GM12878 (cell line): ENCODE measurements around the gene SLC24A4. TPM values are rescaled to one million over a fixed set of nuclear protein-coding genes. Genes with fewer than 3 reads are reported as not detected.

Experiments
- ATAC-seq: fragments of 200-7000 bp; cut with Tn5 transposase; 3 replicates; pipeline ENCODE4 v1.9.1; 2020; ENCODE audit warnings: mild to moderate bottlenecking, moderate library complexity
- BruUV-seq: library from RNA; stranded (reverse); fragments of 400-500 nt; replicated peaks from 2 replicates; lab custom pipeline; 2021; lab: Mats Ljungman, UMichigan
- CTCF ChIA-PET: fragments of 300-600 bp; sonication (Branson Sonifier 250); formaldehyde crosslinking; extraction: SDS; loops from one replicate; lab custom pipeline; 2021; ENCODE audit warnings: inconsistent platforms; lab: Yijun Ruan, JAX
- POLR2A ChIA-PET: fragments of 350-600 bp; formaldehyde crosslinking; extraction: SDS; loops from one replicate; lab custom pipeline; 2021; ENCODE audit warnings: inconsistent platforms; lab: Charles Lee
- RAD21 ChIA-PET: fragments of 300-600 bp; sonication (Branson Sonifier 250); formaldehyde crosslinking; loops from one replicate; lab custom pipeline; 2023; ENCODE audit warnings: antibody characterized with exemption; ENCODE audit not compliant: unreplicated experiment; lab: Charles Lee
- SMC1A ChIA-PET: fragments of 300-600 bp; sonication (Branson Sonifier 250); formaldehyde crosslinking; loops from one replicate; lab custom pipeline; 2023; ENCODE audit not compliant: unreplicated experiment, uncharacterized antibody; lab: Charles Lee
- DNase-seq: peaks from one replicate; pipeline ENCODE4 v3.0.0-alpha.2; 2011; ENCODE audit warnings: low read depth, low spot score
- FAIRE-seq: peaks from 3 replicates; lab custom pipeline; 2011; peaks lifted over from hg19 to GRCh38; lab: Jason Lieb, UNC
- H2AFZ ChIP-seq: 2 replicates; pipeline ENCODE4 v1.6.0; 2011; ENCODE audit warnings: low read depth, low read length, control low read depth; ENCODE audit not compliant: control insufficient read depth
- H3K27ac ChIP-seq: 2 replicates; pipeline ENCODE4 v1.5.1; 2011; ENCODE audit warnings: control low read depth; ENCODE audit not compliant: control insufficient read depth, insufficient read depth
- H3K27me3 ChIP-seq, 2 experiments: replicated peaks in 1 of 2; 2 replicates each; pipeline versions ENCODE4 v1.6.0 to v1.6.1; 2011; ENCODE audit warnings: low read length in 1 of 2; ENCODE audit not compliant: control insufficient read depth in 2 of 2, insufficient read depth in 2 of 2
- H3K36me3 ChIP-seq, 2 experiments: 2 replicates each; pipeline ENCODE4 v1.5.1; 2011; ENCODE audit warnings: low read length in 1 of 2; ENCODE audit not compliant: control insufficient read depth in 2 of 2, insufficient read depth in 2 of 2
- H3K4me1 ChIP-seq: 2 replicates; pipeline ENCODE4 v1.6.1; 2011; ENCODE audit warnings: mild to moderate bottlenecking, low read length, moderate library complexity, mixed read lengths; ENCODE audit not compliant: control insufficient read depth, insufficient read depth
- H3K4me2 ChIP-seq: 2 replicates; pipeline ENCODE4 v1.6.0; 2011; ENCODE audit warnings: control low read depth; ENCODE audit not compliant: control insufficient read depth, insufficient read depth
- H3K4me3 ChIP-seq: fragments of 200-600 bp; sonication (generic); 2 replicates; pipeline ENCODE4 v1.5.1; 2016
- H3K79me2 ChIP-seq: 2 replicates; pipeline ENCODE4 v1.6.0; 2011; ENCODE audit warnings: low read length; ENCODE audit not compliant: control insufficient read depth, insufficient read depth
- H3K9ac ChIP-seq: 2 replicates; pipeline ENCODE4 v1.8.0; 2011; ENCODE audit warnings: low read length, control low read depth, mixed read lengths; ENCODE audit not compliant: control insufficient read depth, insufficient read depth
- H3K9me3 ChIP-seq: replicated peaks from 3 replicates; pipeline ENCODE4 v1.5.1; 2011; ENCODE audit warnings: mild to moderate bottlenecking, low read length; ENCODE audit not compliant: control insufficient read depth, insufficient read depth
- H4K20me1 ChIP-seq: 2 replicates; pipeline ENCODE4 v1.6.0; 2011; ENCODE audit not compliant: control insufficient read depth, insufficient read depth
- ATF2 ChIP-seq: IDR thresholded peaks from 2 replicates; pipeline ENCODE4 v1.6.1; 2012; ENCODE audit warnings: low read length, inconsistent platforms
- ATF7 ChIP-seq: fragments of 450-650 bp; IDR thresholded peaks from 2 replicates; pipeline ENCODE4 v1.6.1; 2016; ENCODE audit warnings: low read depth, mild to moderate bottlenecking
- BCL11A ChIP-seq: IDR thresholded peaks from 2 replicates; pipeline ENCODE4 v1.6.1; 2011; ENCODE audit warnings: low read depth, low read length
- DPF2 ChIP-seq: fragments of 450-650 bp; IDR thresholded peaks from 2 replicates; pipeline ENCODE4 v1.6.1; 2017; ENCODE audit warnings: mild to moderate bottlenecking
- EED ChIP-seq: sonication (generic); IDR thresholded peaks from 2 replicates; pipeline ENCODE4 v1.6.1; 2016; ENCODE audit warnings: antibody characterized with exemption, low read depth
- EGR1 ChIP-seq, 2 experiments: IDR thresholded peaks; 1 replicate in 1 of 2; 2 replicates in 1 of 2; pipeline ENCODE4 v1.6.1; 2011 to 2012; ENCODE audit warnings: low read depth in 2 of 2, low read length in 2 of 2, borderline replicate concordance in 1 of 2, mild to moderate bottlenecking in 1 of 2, moderate library complexity in 1 of 2
- EP300 ChIP-seq, 2 experiments: fragments of 150-350 bp in 1 of 2; IDR thresholded peaks; 2 replicates each; pipeline ENCODE4 v1.6.1; 2011 to 2012; ENCODE audit warnings: low read depth in 2 of 2, low read length in 2 of 2, borderline replicate concordance in 1 of 2, improper control_type of control experiment in 1 of 2, inconsistent platforms in 1 of 2; ENCODE audit not compliant: control insufficient read depth in 1 of 2
- FOXM1 ChIP-seq: IDR thresholded peaks from 2 replicates; pipeline ENCODE4 v1.6.1; 2012; ENCODE audit warnings: low read depth, mild to moderate bottlenecking, inconsistent platforms, low read length, moderate library complexity
- GABPA ChIP-seq: IDR thresholded peaks from 2 replicates; pipeline ENCODE4 v1.6.1; 2014; ENCODE audit warnings: antibody characterized with exemption, low read depth, mild to moderate bottlenecking, inconsistent platforms
- IKZF1 ChIP-seq: fragments of 450-650 bp; conservative IDR thresholded peaks from 2 replicates; pipeline ENCODE4 v1.6.1; 2017; ENCODE audit warnings: antibody characterized with exemption, mild to moderate bottlenecking
- IKZF2 ChIP-seq, 2 experiments: fragments of 450-650 bp; IDR thresholded peaks; 2 replicates each; pipeline ENCODE4 v1.6.1; 2017; ENCODE audit warnings: mild to moderate bottlenecking in 2 of 2, moderate library complexity in 2 of 2
- MAX ChIP-seq: IDR thresholded peaks from 2 replicates; pipeline ENCODE4 v1.6.1; 2012; ENCODE audit warnings: low read depth, low read length, improper control_type of control experiment
- MTA2 ChIP-seq: fragments of 450-650 bp; IDR thresholded peaks from 2 replicates; pipeline ENCODE4 v1.6.1; 2016; ENCODE audit warnings: low read depth, mild to moderate bottlenecking, moderate library complexity
- RUNX3 ChIP-seq: IDR thresholded peaks from 2 replicates; pipeline ENCODE4 v1.6.1; 2012; ENCODE audit warnings: low read length, inconsistent platforms
- STAT1 ChIP-seq: fragments of 450-650 bp; conservative IDR thresholded peaks from 2 replicates; pipeline ENCODE4 v1.6.1; 2014; ENCODE audit warnings: antibody characterized with exemption, mild to moderate bottlenecking
- ZBED1 ChIP-seq: IDR thresholded peaks from 2 replicates; pipeline ENCODE4 v1.6.1; 2016; ENCODE audit warnings: borderline replicate concordance
- ZBTB4 ChIP-seq: fragments of 450-650 bp; formaldehyde crosslinking; IDR thresholded peaks from 2 replicates; pipeline ENCODE4 v1.4.0; 2022; ENCODE audit warnings: mild to moderate bottlenecking, moderate library complexity
- WGBS: methylation state at CpG from one replicate; pipeline ENCODE4 v1.1.6; 2016; ENCODE audit warnings: low lambda C conversion rate; ENCODE audit not compliant: insufficient replicate concordance, insufficient coverage; ENCODE audit errors: missing lambda C conversion rate; 5-methylcytosine and 5-hydroxymethylcytosine counted together
- in situ Hi-C: fragments of 300-500 bp; cut with MboI; formaldehyde crosslinking; loops from 9 replicates; pipeline ENCODE4 v1.14.3; 2018; ENCODE audit warnings: mixed read lengths
- intact Hi-C: fragments of 100-400 bp; cut with micrococcal nuclease; formaldehyde crosslinking; loops from one replicate; pipeline ENCODE4 v1.14.2; 2022; ENCODE audit not compliant: unreplicated experiment
- polyA plus RNA-seq, 11 experiments: library from polyadenylated mRNA; depleted of rRNA in 4 of 11; unstranded in 6 of 11; stranded (reverse) in 5 of 11; fragments of >200 nt; fragmentation: Nextera tagmentation in 4 of 11; fragmentation: Illumina TruSeq in 1 of 11; extraction: Ambion mirVana in 4 of 11; extraction: Trizol in 1 of 11; gene quantifications; 1 replicate in 1 of 11; 2 replicates in 10 of 11; pipeline versions ENCODE4 v1.2.1 to v1.2.3, GENCODE V29; 2011 to 2016; ENCODE audit warnings: inconsistent platforms in 2 of 11, missing spikeins in 2 of 11, low read depth in 1 of 11
- total RNA-seq, 4 experiments: library from RNA; depleted of rRNA in 3 of 4; stranded (reverse); fragments of >200 nt in 3 of 4; fragmentation: Illumina TruSeq in 1 of 4; extraction: Trizol in 1 of 4; gene quantifications; 2 replicates each; pipeline versions ENCODE4 v1.2.1 to v1.2.3, GENCODE V29; 2013 to 2021

The SLC24A4 gene
- total and polyA plus RNA-seq, 10 of the 15 experiments (the other 5 are each of a cell fraction or from before 2014, with no cell fraction given): under 0.01 to 0.46 (median 0.04) TPM; not detected in 5

- no peaks in the 10 kb centered on the region for H3K4me1 ChIP-seq
- no peaks in the 10 kb centered on the region for H4K20me1 ChIP-seq
- H2AFZ ChIP-seq: no peak overlapping the region
- no peaks in the 10 kb centered on the region for H3K36me3 ChIP-seq
- H3K9ac ChIP-seq: no peak overlapping the region
- ChIA-PET RAD21 (interaction anchor here (1.6 kb wide), 1 partner anchor 10 kb away, joined by 10 read pairs; no protein-coding TSS in a partner anchor), CTCF (interaction anchor here (0.6 to 1.3 kb wide), 5 partner anchors 12 to 307 kb away, joined by 3 to 4 read pairs (median 3); no protein-coding TSS in a partner anchor), POLR2A (interaction anchor here (0.6 kb wide), 1 partner anchor 236 kb away, joined by 3 read pairs; no protein-coding TSS in a partner anchor), SMC1A (interaction anchor here (0.8 to 1.9 kb wide), 4 partner anchors 10 to 207 kb away, joined by 3 to 9 read pairs (median 3); no protein-coding TSS in a partner anchor)
- H3K4me3 ChIP-seq: no peak overlapping the region
- WGBS: 2% methylated on average over 6 of the region's 6 CpGs
- no peaks in the 10 kb centered on the region; the same call in 2 of the 3 replicates for H3K9me3 ChIP-seq
- intact Hi-C loops: no loop called here
- DNase-seq (no peak), FAIRE-seq (no peak), ATAC-seq (peak; percentile 43)
- no peak overlapping the region for H3K4me2 ChIP-seq
- in situ Hi-C loops: no loop called here
- peaks cover 2 to 3% of the 10 kb centered on the region in 2 experiments; a peak in 2 of 4 replicates for H3K27me3 ChIP-seq
- no peak overlapping the region for H3K27ac ChIP-seq
- H3K79me2 ChIP-seq: no peaks in the 10 kb centered on the region
- no TSS peak for BruUV-seq
- TF ChIP-seq MTA2 (peak; percentile 23; the same call in 1 of the 2 replicates), RUNX3 (peak; percentile 88), ATF7 (peak; percentile 13; the same call in 1 of the 2 replicates), ZBTB4 (CRISPR knock-in tag) (no peak), BCL11A (0 out of 2 replicates have a peak, but pooled peaks have one; percentile 53), ATF2 (peak; percentile 76), EGR1 (IDR thresholded peaks at IDR 0.05; ENCODE audit: borderline replicate concordance in 1 of 2, low read depth in 2 of 2, low read length in 2 of 2) (0 out of 3 replicates have a peak, but pooled peaks of 1 of the 2 experiments have one; percentile 13), GABPA (no peak), FOXM1 (peak; percentile 57; the same call in 1 of the 2 replicates), EP300 (IDR thresholded peaks at IDR 0.05; ENCODE audit: borderline replicate concordance in 1 of 2, control insufficient read depth in 1 of 2, low read depth in 2 of 2, low read length in 2 of 2) (no peak), ZBED1 (no peak), EED (peak; percentile 39; the same call in 1 of the 2 replicates), IKZF1 (peak; percentile 73), IKZF2 (IDR thresholded peaks at IDR 0.05) (peak; percentile 61 to 63; a peak in 3 of 4 replicates), STAT1 (no peak), DPF2 (peak; percentile 44; the same call in 1 of the 2 replicates), MAX (no peak)
Measured at GRCh38 chr14:92341791-92342190, 18.8 kb downstream of the SLC24A4 start.
